ENCODE measurements around the gene CLASP1.

Gene CLASP1

GRCh38 chr2:121386102-121386501, 263.2 kb downstream of the CLASP1 start:
- no peaks in the 10 kb centered on the region for H3K27me3 ChIP-seq (ENCODE audit: insufficient read depth, poor library complexity, severe bottlenecking)
- TF ChIP-seq CTCF (IDR thresholded peaks at IDR 0.05; ENCODE audit: insufficient read depth, low read length) = no peak
- TF ChIP-seq REST (IDR thresholded peaks at IDR 0.05; ENCODE audit: insufficient replicate concordance, low read depth) = no peak
- TF ChIP-seq GABPA (IDR thresholded peaks at IDR 0.05; ENCODE audit: low read depth) = no peak
- no peak for TF ChIP-seq POLR2AphosphoS5 (IDR thresholded peaks at IDR 0.05; ENCODE audit: low read depth)
- no peak for TF ChIP-seq SPI1 (IDR thresholded peaks at IDR 0.05; ENCODE audit: borderline replicate concordance, low read depth)
- no peak overlapping the region for H3K4me3 ChIP-seq (replicated peaks; ENCODE audit: insufficient read depth, low read length)
- H3K27ac ChIP-seq (replicated peaks) = no peak overlapping the region
- no peak for DNase-seq (ENCODE audit: low read depth in 1 of 2, low spot score in 1 of 2)

GRCh38 chr2:121382744-121383143, 266.5 kb downstream of the CLASP1 start:
- no peak for DNase-seq (ENCODE audit: low read depth in 1 of 2, low spot score in 1 of 2)

GRCh38 chr2:121377646-121378045, 271.6 kb downstream of the CLASP1 start:
- Histone ChIP-seq H3K4me3 (replicated peaks; ENCODE audit: insufficient read depth, low read length) (no peak overlapping the region), H3K27me3 (ENCODE audit: insufficient read depth, poor library complexity, severe bottlenecking) (no peaks in the 10 kb centered on the region), H3K27ac (replicated peaks) (no peak overlapping the region)
- no peak for DNase-seq (ENCODE audit: low read depth in 1 of 2, low spot score in 1 of 2)
- TF ChIP-seq POLR2AphosphoS5 (IDR thresholded peaks at IDR 0.05; ENCODE audit: low read depth) = no peak
- no peak for TF ChIP-seq REST (IDR thresholded peaks at IDR 0.05; ENCODE audit: insufficient replicate concordance, low read depth)
- no peak for TF ChIP-seq GABPA (IDR thresholded peaks at IDR 0.05; ENCODE audit: low read depth)
- TF ChIP-seq CTCF (IDR thresholded peaks at IDR 0.05; ENCODE audit: insufficient read depth, low read length) = no peak
- no peak for TF ChIP-seq SPI1 (IDR thresholded peaks at IDR 0.05; ENCODE audit: borderline replicate concordance, low read depth)

More at GRCh38 chr2:121382744-121383143, 266.5 kb downstream of the CLASP1 start:
- TF ChIP-seq POLR2AphosphoS5 (IDR thresholded peaks at IDR 0.05; ENCODE audit: low read depth) (no peak), CTCF (IDR thresholded peaks at IDR 0.05; ENCODE audit: insufficient read depth, low read length) (no peak), SPI1 (IDR thresholded peaks at IDR 0.05; ENCODE audit: borderline replicate concordance, low read depth) (no peak), REST (IDR thresholded peaks at IDR 0.05; ENCODE audit: insufficient replicate concordance, low read depth) (no peak), GABPA (IDR thresholded peaks at IDR 0.05; ENCODE audit: low read depth) (no peak)
- no peaks in the 10 kb centered on the region for H3K27me3 ChIP-seq (ENCODE audit: insufficient read depth, poor library complexity, severe bottlenecking)
- no peak overlapping the region for H3K27ac ChIP-seq (replicated peaks)
- no peak overlapping the region for H3K4me3 ChIP-seq (replicated peaks; ENCODE audit: insufficient read depth, low read length)

All from HL-60 (cell line).